DMS153 (cell line): ENCODE data around the gene KIRREL2.
"Not testable (repeated sequence)": the region's sequence is repeated elsewhere in the genome, so short reads cannot be mapped to it uniquely, and the experiment has no call there.

Experiments
- DNase-seq: peaks from one replicate; lab custom pipeline; 2025; lab: John Stamatoyannopoulos, UW

KIRREL2 gene

GRCh38 chr19:35897706-35898451, 41.2 kb downstream of the KIRREL2 start:
- no peak for DNase-seq

GRCh38 chr19:35898499-35898809, 41.7 kb downstream of the KIRREL2 start:
- DNase-seq, result no peak

GRCh38 chr19:35899547-35900214, 43.0 kb downstream of the KIRREL2 start:
- DNase-seq, result peak; percentile 68

- no peak for DNase-seq
Observed at GRCh38 chr19:35901055-35901644, 44.4 kb downstream of the KIRREL2 start.

- no peak for DNase-seq
Observed at GRCh38 chr19:35901854-35902661, 45.3 kb downstream of the KIRREL2 start, which contains the start of gene HCST. TSS of gene HCST (plus strand) at chr19:35902529. CDS start at chr19:35902594, 65 bp downstream.

- DNase-seq, result no peak
Observed at GRCh38 chr19:35902870-35903475, 46.3 kb downstream of the KIRREL2 start.

GRCh38 chr19:35903550-35904179, 47.0 kb downstream of the KIRREL2 start:
- peak; percentile 79 for DNase-seq

GRCh38 chr19:35904311-35905068, 47.8 kb downstream of the KIRREL2 start:
- no peak for DNase-seq

GRCh38 chr19:35905178-35905727, 48.5 kb downstream of the KIRREL2 start:
- DNase-seq, result no peak

- DNase-seq, result no peak
Observed at GRCh38 chr19:35907377-35907745, 50.6 kb downstream of the KIRREL2 start.

- DNase-seq, result no peak
Observed at GRCh38 chr19:35908010-35908441, 51.3 kb downstream of the KIRREL2 start, which contains the start of gene TYROBP. TSS of gene TYROBP (minus strand) at chr19:35908295. CDS start at chr19:35908228, 67 bp downstream.

GRCh38 chr19:35908973-35909683, 52.4 kb downstream of the KIRREL2 start:
- DNase-seq, result no peak

- no peak for DNase-seq
Observed at GRCh38 chr19:35909684-35910035, 52.9 kb downstream of the KIRREL2 start.

GRCh38 chr19:35910355-35910754, 53.6 kb downstream of the KIRREL2 start:
- not testable (repeated sequence) for DNase-seq

- DNase-seq, result no peak
Observed at GRCh38 chr19:35911173-35911572, 54.5 kb downstream of the KIRREL2 start.

- no peak for DNase-seq
Observed at GRCh38 chr19:35911790-35912189, 55.1 kb downstream of the KIRREL2 start.

GRCh38 chr19:35913589-35913988, 56.9 kb downstream of the KIRREL2 start:
- no peak for DNase-seq

GRCh38 chr19:35915443-35915842, 58.7 kb downstream of the KIRREL2 start:
- DNase-seq, result no peak
